H1 (cell line): ENCODE measurements around the gene CD300A. TPM values are rescaled to one million over a fixed set of nuclear protein-coding genes. Genes with fewer than 3 reads are reported as not detected.

Source experiments
- CTCF ChIA-PET: fragments of 300-600 bp; sonication (Branson Sonifier 250); formaldehyde crosslinking; loops from one replicate; lab custom pipeline; 2021; ENCODE audit not compliant: partially characterized antibody; lab: Charles Lee
- POLR2A ChIA-PET: fragments of 300-600 bp; sonication (Branson Sonifier 250); formaldehyde crosslinking; loops from one replicate; lab custom pipeline; 2021; ENCODE audit warnings: inconsistent platforms; ENCODE audit not compliant: partially characterized antibody; lab: Charles Lee
- DNase-seq, 2 experiments: peaks; one replicate each; pipeline versions ENCODE4 v3.0.0 to v3.0.0-alpha.2; 2010 to 2022; ENCODE audit warnings: low spot score in 2 of 2, low read depth in 1 of 2, mixed read lengths in 1 of 2
- FAIRE-seq: peaks from 2 replicates; lab custom pipeline; 2011; peaks lifted over from hg19 to GRCh38; lab: Jason Lieb, UNC
- H2AFZ ChIP-seq: 2 replicates; pipeline ENCODE4 v1.8.1; 2012; ENCODE audit warnings: low read length, inconsistent platforms
- H2AK5ac ChIP-seq: 2 replicates; pipeline ENCODE4 v1.6.1; 2013; ENCODE audit warnings: low read depth, low read length
- H2BK120ac ChIP-seq: replicated peaks from 2 replicates; pipeline ENCODE3; 2013; ENCODE audit warnings: low read depth, low read length, inconsistent platforms
- H2BK12ac ChIP-seq: 2 replicates; pipeline ENCODE4 v1.6.1; 2013; ENCODE audit warnings: low read depth, low read length
- H2BK15ac ChIP-seq: 2 replicates; pipeline ENCODE4 v1.6.1; 2013; ENCODE audit warnings: low read length
- H2BK20ac ChIP-seq: 2 replicates; pipeline ENCODE4 v1.6.1; 2013; ENCODE audit warnings: low read length
- H2BK5ac ChIP-seq: 2 replicates; pipeline ENCODE4 v1.6.1; 2013; ENCODE audit warnings: low read depth, low read length
- H3K14ac ChIP-seq: 2 replicates; pipeline ENCODE4 v1.6.1; 2013; ENCODE audit warnings: inconsistent platforms; ENCODE audit not compliant: insufficient read length
- H3K18ac ChIP-seq: 2 replicates; pipeline ENCODE4 v1.6.1; 2013; ENCODE audit warnings: low read length; ENCODE audit errors: extremely low read depth
- H3K23ac ChIP-seq: 2 replicates; pipeline ENCODE4 v1.6.1; 2013; ENCODE audit warnings: inconsistent platforms; ENCODE audit not compliant: insufficient read length
- H3K23me2 ChIP-seq: 2 replicates; pipeline ENCODE4 v1.6.1; 2013; ENCODE audit warnings: low read depth, low read length
- H3K27ac ChIP-seq: 2 replicates; pipeline ENCODE4 v1.6.1; 2011; ENCODE audit warnings: low read depth, low read length, inconsistent platforms
- H3K27me3 ChIP-seq, 4 experiments: replicated peaks in 1 of 4; 1 replicate in 1 of 4; 2 replicates in 3 of 4; pipeline versions ENCODE4 v1.6.1 to v1.8.1; 2011 to 2013; ENCODE audit warnings: low read length in 3 of 4, mild to moderate bottlenecking in 3 of 4, inconsistent platforms in 2 of 4, mixed read lengths in 2 of 4, moderate library complexity in 1 of 4; ENCODE audit not compliant: control insufficient read depth in 3 of 4, insufficient read depth in 3 of 4; ENCODE audit errors: extremely low read depth in 1 of 4
- H3K36me3 ChIP-seq, 4 experiments: 2 replicates each; pipeline versions ENCODE4 v1.6.1 to v1.8.1; 2011 to 2013; ENCODE audit warnings: mild to moderate bottlenecking in 4 of 4, low read length in 3 of 4, moderate library complexity in 2 of 4, control low read depth in 1 of 4, inconsistent platforms in 1 of 4; ENCODE audit not compliant: insufficient read depth in 4 of 4, control insufficient read depth in 2 of 4
- H3K4ac ChIP-seq: replicated peaks from 2 replicates; pipeline ENCODE3; 2013; ENCODE audit warnings: low read length, low read depth, mixed read lengths, inconsistent platforms; ENCODE audit not compliant: insufficient read length
- H3K4me1 ChIP-seq, 4 experiments: replicated peaks in 1 of 4; 1 replicate in 1 of 4; 2 replicates in 3 of 4; pipeline versions ENCODE4 v1.6.1 to v1.8.1; 2011 to 2013; ENCODE audit warnings: low read length in 3 of 4, inconsistent platforms in 2 of 4, mixed read lengths in 1 of 4; ENCODE audit not compliant: insufficient read depth in 4 of 4, control insufficient read depth in 3 of 4
- H3K4me2 ChIP-seq, 2 experiments: 2 replicates each; pipeline versions ENCODE4 v1.6.1 to v1.8.1; 2011 to 2013; ENCODE audit warnings: low read depth in 2 of 2, low read length in 2 of 2, control low read depth in 1 of 2, inconsistent platforms in 1 of 2, mild to moderate bottlenecking in 1 of 2; ENCODE audit not compliant: insufficient read depth in 1 of 2
- H3K4me3 ChIP-seq, 4 experiments: fragments of 200-600, 300-600 bp in 1 of 4; sonication (generic), shearing (Covaris generic), sonication (Bioruptor Twin) in 1 of 4; 2 replicates each; pipeline versions ENCODE4 v1.5.1 to v1.8.1; 2011 to 2016; ENCODE audit warnings: low read length in 4 of 4, low read depth in 3 of 4, control low read depth in 2 of 4, inconsistent platforms in 2 of 4, mild to moderate bottlenecking in 2 of 4, mixed read lengths in 1 of 4, moderate library complexity in 1 of 4; ENCODE audit not compliant: insufficient read depth in 2 of 4; ENCODE audit errors: extremely low read depth in 1 of 4
- H3K56ac ChIP-seq: replicated peaks from 2 replicates; pipeline ENCODE3; 2013; ENCODE audit warnings: low read depth, mild to moderate bottlenecking, mixed read lengths, low read length, inconsistent platforms; ENCODE audit not compliant: insufficient read length
- H3K79me1 ChIP-seq: 2 replicates; pipeline ENCODE4 v1.6.1; 2013; ENCODE audit warnings: low read depth, low read length, control low read depth
- H3K79me2 ChIP-seq, 2 experiments: 2 replicates each; pipeline versions ENCODE4 v1.6.1 to v1.8.1; 2012 to 2013; ENCODE audit warnings: low read length in 2 of 2, mild to moderate bottlenecking in 2 of 2, inconsistent platforms in 1 of 2; ENCODE audit not compliant: insufficient read depth in 2 of 2, control insufficient read depth in 1 of 2
- H3K9ac ChIP-seq, 4 experiments: replicated peaks in 1 of 4; 1 replicate in 1 of 4; 2 replicates in 3 of 4; pipeline versions ENCODE4 v1.6.1 to v1.8.1; 2011 to 2013; ENCODE audit warnings: low read depth in 3 of 4, low read length in 3 of 4, control low read depth in 2 of 4, mild to moderate bottlenecking in 2 of 4, moderate library complexity in 2 of 4, inconsistent platforms in 1 of 4; ENCODE audit errors: extremely low read depth in 1 of 4
- H3K9me3 ChIP-seq, 2 experiments: 2 replicates each; pipeline versions ENCODE4 v1.6.1 to v1.8.1; 2012 to 2013; ENCODE audit warnings: mild to moderate bottlenecking in 2 of 2, moderate library complexity in 2 of 2, control low read depth in 1 of 2, inconsistent platforms in 1 of 2, low read depth in 1 of 2, low read length in 1 of 2, mixed read lengths in 1 of 2; ENCODE audit not compliant: insufficient read depth in 2 of 2
- H4K20me1 ChIP-seq, 2 experiments: replicated peaks in 1 of 2; 2 replicates each; pipeline versions ENCODE3 to v1.8.1; 2011 to 2013; ENCODE audit warnings: inconsistent platforms in 2 of 2, low read length in 2 of 2, mild to moderate bottlenecking in 1 of 2; ENCODE audit not compliant: insufficient read depth in 2 of 2, control insufficient read depth in 1 of 2
- H4K5ac ChIP-seq: 2 replicates; pipeline ENCODE4 v1.6.1; 2013; ENCODE audit warnings: low read length, low read depth, mixed read lengths, inconsistent platforms; ENCODE audit not compliant: insufficient read length
- H4K8ac ChIP-seq: 2 replicates; pipeline ENCODE4 v1.8.0; 2013; ENCODE audit warnings: mild to moderate bottlenecking, moderate library complexity, low read length, inconsistent platforms; ENCODE audit not compliant: insufficient read depth; ENCODE audit errors: extremely low read depth
- H4K91ac ChIP-seq: replicated peaks from 2 replicates; pipeline ENCODE3; 2013; ENCODE audit warnings: low read length, mixed read lengths, inconsistent platforms; ENCODE audit not compliant: insufficient read length
- BACH1 ChIP-seq: IDR thresholded peaks from 2 replicates; pipeline ENCODE4 v1.6.1; 2012; ENCODE audit warnings: low read length, improper control_type of control experiment
- CBX8 ChIP-seq: fragments of 300-800, 300-1000 bp; sonication (generic); IDR thresholded peaks from 2 replicates; pipeline ENCODE4 v1.7.1; 2016; ENCODE audit warnings: low read depth, low read length, borderline replicate concordance
- HDAC6 ChIP-seq: IDR thresholded peaks from one replicate; pipeline ENCODE4 v1.7.1; 2012; ENCODE audit warnings: low read depth, mild to moderate bottlenecking, inconsistent platforms, low read length, moderate library complexity
- WGBS, 2 experiments: shearing (Covaris generic) in 1 of 2; methylation state at CpG; one replicate each; pipeline versions ENCODE4 v1.1.6 to v1.1.7; 2013 to 2015; ENCODE audit warnings: low lambda C conversion rate in 2 of 2, mixed read lengths in 2 of 2, inconsistent platforms in 1 of 2, low coverage in 1 of 2, missing lambda C conversion rate in 1 of 2; ENCODE audit not compliant: insufficient replicate concordance in 2 of 2, insufficient coverage in 1 of 2, insufficient read length in 1 of 2; ENCODE audit errors: extremely low coverage in 1 of 2, missing lambda C conversion rate in 1 of 2; 5-methylcytosine and 5-hydroxymethylcytosine counted together
- polyA plus RNA-seq, 7 experiments: library from polyadenylated mRNA; depleted of rRNA in 3 of 7; stranded (reverse) in 5 of 7; unstranded in 2 of 7; fragments of >200 nt in 5 of 7; fragments of 200-250 nt in 2 of 7; gene quantifications; 1 replicate in 5 of 7; 2 replicates in 1 of 7; 4 replicates in 1 of 7; pipeline versions ENCODE4 v1.2.1 to v1.2.3, GENCODE V29; 2011 to 2013; ENCODE audit warnings: missing spikeins in 2 of 7, mixed read lengths in 2 of 7
- total RNA-seq: library from RNA; stranded (reverse); fragmentation: NEBNext Ultra II Directional; extraction: Animal tissue kit (Norgen Biotek cat#: 25700); gene quantifications from 2 replicates; pipeline ENCODE4 v1.2.1, GENCODE V29; 2021

Gene CD300A
- total and polyA plus RNA-seq, 2 of the 8 experiments (the other 6 are each of a cell fraction or from before 2014, with no cell fraction given), result 0.52 to 1.3 TPM

DNA sequence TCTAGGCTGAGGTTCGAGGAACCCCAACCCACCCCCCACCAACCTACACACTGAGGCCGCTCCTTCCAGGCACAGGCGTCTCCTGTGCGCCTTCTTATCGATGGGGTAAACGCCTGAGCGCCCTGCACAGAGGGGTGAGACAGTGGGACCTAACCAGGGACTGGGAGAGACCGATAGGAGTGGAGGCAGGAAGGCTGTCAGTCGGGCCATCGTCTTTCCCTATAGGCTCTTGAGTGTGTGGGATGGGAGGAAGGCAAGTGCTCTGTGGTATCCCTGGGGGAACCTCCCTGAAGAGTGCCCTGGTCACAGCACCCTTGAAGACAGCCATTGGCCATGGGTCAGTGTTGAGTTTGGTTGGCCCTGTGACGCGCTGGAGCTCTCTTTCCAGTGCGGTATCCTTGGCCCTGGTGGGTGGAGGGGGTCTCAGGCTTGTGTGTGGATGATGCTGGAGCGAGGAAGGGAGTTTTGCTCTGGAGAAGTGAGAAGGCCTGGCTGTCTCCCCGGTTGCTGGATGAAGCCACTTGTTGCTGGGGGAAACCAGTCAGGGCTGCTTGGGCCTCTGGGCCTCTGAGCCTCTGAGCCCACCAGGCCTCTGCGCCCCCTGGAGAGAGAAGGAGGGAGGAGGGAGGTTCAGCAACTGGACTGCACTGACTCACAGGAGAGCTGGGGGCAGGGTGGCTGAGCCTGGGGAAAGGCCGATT lies 32.9 kb upstream of the CD300A start:
- Histone ChIP-seq H3K9me3 (no peaks in the 10 kb centered on the region), H3K9ac (peak overlapping the region in 1 of 4 experiments; percentile 29; a peak in 1 of 7 replicates), H3K23me2 (peaks cover 24% of the 10 kb centered on the region), H3K79me2 (peaks cover 0 to 3% of the 10 kb centered on the region in 2 experiments; a peak in 1 of 4 replicates), H3K27me3 (peaks cover 0 to 22% (median 13%) of the 10 kb centered on the region in 4 experiments; a peak in 5 of 7 replicates), H3K27ac (no peak overlapping the region), H4K91ac (peak overlapping the region; percentile 83), H3K4ac (no peak overlapping the region), H4K5ac (peak overlapping the region; percentile 10), H2AK5ac (no peak overlapping the region), H2BK12ac (peak overlapping the region; percentile 97), H3K18ac (peak overlapping the region; percentile 0; the same call in 1 of the 2 replicates), H2BK120ac (no peak overlapping the region), H2AFZ (no peak overlapping the region), H3K4me3 (peak overlapping the region; percentile 52 to 84 (median 79); a peak in 6 of 8 replicates), H3K56ac (no peak overlapping the region), H3K79me1 (0 out of 2 replicates have a peak, but pooled peaks cover 2% of the 10 kb centered on the region), H4K20me1 (peaks cover 0 to 2% of the 10 kb centered on the region in 2 experiments), H3K23ac (no peak overlapping the region), H3K14ac (no peak overlapping the region), H2BK20ac (peak overlapping the region; percentile 51), H2BK15ac (peak overlapping the region; percentile 83; the same call in 1 of the 2 replicates), H4K8ac (peak overlapping the region; percentile 94), H3K4me1 (peaks cover 10 to 28% (median 18%) of the 10 kb centered on the region in 4 experiments), H3K4me2 (peak overlapping the region; percentile 96 to 100), H3K36me3 (no peaks in the 10 kb centered on the region), H2BK5ac (no peak overlapping the region)
- CTCF ChIA-PET, result interaction anchor here (0.7 to 7.3 kb wide), 11 partner anchors 11 to 71 kb away, joined by 3 to 63 read pairs (median 5); no protein-coding TSS in a partner anchor
- no peak for FAIRE-seq
- 31% methylated on average over 17 of the region's 17 CpGs; no CpG with 5 or more reads in 1 of the 2 experiments for WGBS, 2 experiments
- DNase-seq, result no peak
- POLR2A ChIA-PET, result interaction anchor here (0.7 to 3.8 kb wide), 12 partner anchors 11 to 54 kb away, joined by 3 to 17 read pairs (median 4); no protein-coding TSS in a partner anchor
- TF ChIP-seq HDAC6 (no peak), BACH1 (no peak), CBX8 (no peak)
